ENCODE results near the gene THAP7.

DNA sequence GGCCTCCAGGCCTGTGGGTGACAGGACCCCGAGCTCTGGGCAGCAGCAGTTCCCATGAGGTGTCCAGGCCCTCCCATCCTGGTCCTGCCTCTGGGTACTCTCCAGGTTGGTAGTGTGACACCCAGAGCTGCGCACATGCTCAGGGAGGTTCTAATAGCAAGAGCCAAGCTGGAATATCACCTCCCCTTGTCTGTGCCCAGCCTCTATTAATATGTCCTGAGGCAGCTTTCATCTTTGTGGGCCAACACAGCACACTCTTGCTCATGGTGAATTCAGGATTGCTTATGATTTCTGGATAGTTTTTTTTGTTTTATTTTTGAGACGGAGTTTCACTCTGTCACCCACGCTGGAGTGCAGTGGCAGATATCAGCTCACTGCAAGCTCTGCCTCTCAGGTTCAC, 16.4 kb upstream of the THAP7 start:
- no peak for TF ChIP-seq CTCF (IDR thresholded peaks at IDR 0.05; ENCODE audit: low read depth, low read length)
- TF ChIP-seq EZH2phosphoT487 (IDR thresholded peaks at IDR 0.05; ENCODE audit: low read depth) = no peak
